CD1c-positive myeloid dendritic cell (primary cell): ENCODE results near the gene RNU5B-1.

Experiments
- DNase-seq: peaks from one replicate; pipeline ENCODE4 v3.0.0-alpha.2; 2016; ENCODE audit errors: extremely low spot score

RNU5B-1 gene

GRCh38 chr15:65328506-65329287 is 24.2 kb downstream of the RNU5B-1 start:
- DNase-seq: no peak

DNA sequence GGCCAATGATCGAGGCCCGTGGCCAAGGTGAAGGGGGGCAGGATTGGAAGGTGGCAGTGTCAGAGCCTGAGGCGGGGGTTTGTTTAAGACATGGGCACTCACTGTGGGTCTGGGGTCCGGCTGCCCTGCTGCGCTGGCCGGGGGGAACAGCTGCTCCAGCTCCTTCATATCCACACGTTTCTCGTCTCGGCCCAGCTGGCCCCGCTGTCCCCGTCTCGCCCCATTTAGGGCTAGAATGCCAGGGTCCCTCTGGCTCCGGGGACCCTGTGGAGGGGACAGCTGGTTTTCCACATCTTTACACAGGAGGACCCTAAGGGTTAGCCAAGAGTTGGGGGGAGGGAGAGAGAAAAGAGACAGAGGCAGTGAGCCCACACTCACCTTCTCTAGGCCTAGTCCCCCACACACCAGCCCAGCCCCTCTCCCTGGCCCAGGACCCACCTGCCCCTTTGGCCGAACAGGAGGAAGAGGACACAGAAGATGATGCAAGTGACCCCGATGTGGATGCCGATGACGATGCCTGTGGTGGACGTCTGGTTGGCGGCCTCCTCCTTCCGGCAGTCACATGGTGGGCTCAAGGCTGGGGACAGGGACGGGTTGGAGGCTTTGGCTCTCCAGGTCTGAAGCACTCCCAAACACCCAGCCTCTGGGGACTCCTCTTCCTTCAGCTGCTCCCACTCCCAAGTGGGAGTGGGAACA is 25.0 kb downstream of the RNU5B-1 start:
- no peak for DNase-seq

GRCh38 chr15:65329984-65330735 is 25.7 kb downstream of the RNU5B-1 start:
- DNase-seq: no peak

DNA sequence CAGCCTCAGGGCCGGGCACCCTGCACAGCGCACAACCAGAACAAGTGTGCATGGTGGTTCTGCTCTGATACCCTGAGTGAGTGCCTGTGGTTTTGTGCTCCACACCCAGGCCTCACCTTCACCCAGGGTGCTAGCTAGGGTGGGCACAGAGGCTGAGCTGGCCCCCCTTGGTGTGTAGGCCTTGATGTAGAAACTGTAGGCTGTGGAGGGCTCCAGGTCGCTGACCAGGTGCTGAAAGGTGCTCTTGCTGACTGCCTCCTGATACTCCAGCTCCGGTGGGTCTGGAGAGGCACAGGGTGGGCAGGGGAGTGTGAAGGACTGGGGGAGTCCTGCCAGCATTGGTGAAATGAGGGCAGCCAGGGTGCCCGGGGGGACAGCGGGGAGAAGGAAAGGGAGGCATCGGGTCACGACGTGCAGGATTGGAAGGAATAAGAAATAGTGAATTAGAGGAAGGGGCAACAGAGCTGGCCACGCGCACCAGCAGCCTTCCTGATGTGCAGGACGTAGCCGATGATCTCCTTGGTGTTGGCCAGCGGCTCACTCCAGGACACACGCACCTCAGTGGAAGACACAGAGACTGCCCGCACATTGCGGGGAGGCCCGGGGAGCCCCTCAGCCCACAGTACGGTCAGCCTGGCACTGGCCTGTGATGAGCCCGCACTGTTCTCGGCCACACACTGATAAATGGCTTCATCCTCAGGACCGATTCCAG is 26.6 kb downstream of the RNU5B-1 start:
- DNase-seq: no peak

GRCh38 chr15:65331811-65332210 is 27.3 kb downstream of the RNU5B-1 start:
- no peak for DNase-seq

DNA sequence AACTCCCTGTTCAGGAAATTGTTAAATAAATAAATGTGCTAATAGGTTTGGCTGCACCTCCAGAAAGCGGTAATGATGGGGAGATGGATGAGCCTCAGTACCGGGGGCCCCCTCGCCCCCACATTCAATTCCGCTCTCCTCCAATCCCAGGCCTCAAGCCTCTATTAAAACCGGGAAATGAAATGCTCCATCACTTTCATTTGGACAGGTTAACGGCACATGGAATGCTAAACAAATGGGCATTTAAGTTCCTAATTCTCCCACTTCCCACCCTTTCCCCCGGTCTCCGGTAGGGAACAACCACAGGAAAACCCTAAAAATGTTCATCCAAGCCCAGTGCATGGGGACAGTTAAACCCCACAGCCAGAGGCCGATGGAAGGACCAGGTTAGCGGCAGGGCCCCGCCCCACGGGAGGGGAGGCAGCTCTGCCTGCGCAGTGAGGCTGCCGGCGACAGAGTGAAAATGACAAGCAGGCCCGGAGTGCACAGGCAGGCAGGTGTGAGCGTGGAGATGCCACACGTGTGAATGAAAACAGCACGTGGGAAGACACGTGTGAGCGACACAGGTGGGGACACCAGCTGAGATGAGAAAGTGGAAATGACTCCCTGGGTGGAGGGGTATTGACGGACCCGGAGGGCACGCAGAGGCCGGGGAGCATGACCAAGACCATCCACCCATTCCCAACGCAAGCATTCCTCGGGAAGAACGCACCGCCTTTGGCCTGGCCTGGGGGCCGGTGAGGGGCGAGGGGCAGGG is 28.1 kb downstream of the RNU5B-1 start:
- DNase-seq: no peak

DNA sequence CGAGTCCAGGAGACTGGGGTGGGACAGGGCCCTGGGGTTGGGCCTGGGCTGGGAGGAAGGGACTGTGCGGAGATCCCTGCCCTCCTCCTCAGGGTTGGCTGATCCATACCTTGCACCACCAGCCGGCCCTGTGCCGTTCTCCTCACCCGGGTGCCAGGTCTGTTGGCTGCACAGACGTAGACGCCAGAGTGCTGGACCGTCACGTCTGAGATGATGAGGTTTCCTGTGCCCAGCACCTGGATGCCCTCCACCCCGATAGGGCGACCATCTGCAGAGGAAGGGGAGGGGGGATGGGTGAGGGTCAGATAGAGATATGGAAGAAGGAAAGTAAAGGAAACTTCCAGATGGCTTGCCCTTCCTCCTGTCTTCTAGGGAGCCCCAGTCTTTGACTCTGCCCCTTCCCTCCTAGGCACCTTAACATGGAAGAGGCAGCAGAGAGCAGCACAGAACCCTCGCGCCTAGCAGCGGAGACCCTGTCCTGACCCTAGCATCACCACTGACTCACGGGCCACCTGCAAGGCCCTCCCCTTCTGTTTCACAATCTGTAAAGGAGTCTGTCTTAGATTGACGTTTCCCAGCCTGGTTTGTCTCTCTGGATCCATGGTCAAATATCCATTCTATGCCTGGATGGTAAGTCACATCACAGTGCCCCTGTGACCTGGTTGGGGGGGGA is 28.8 kb downstream of the RNU5B-1 start:
- DNase-seq: no peak

- DNase-seq: no peak
Measured at GRCh38 chr15:65333856-65334255, 29.4 kb downstream of the RNU5B-1 start.

DNA sequence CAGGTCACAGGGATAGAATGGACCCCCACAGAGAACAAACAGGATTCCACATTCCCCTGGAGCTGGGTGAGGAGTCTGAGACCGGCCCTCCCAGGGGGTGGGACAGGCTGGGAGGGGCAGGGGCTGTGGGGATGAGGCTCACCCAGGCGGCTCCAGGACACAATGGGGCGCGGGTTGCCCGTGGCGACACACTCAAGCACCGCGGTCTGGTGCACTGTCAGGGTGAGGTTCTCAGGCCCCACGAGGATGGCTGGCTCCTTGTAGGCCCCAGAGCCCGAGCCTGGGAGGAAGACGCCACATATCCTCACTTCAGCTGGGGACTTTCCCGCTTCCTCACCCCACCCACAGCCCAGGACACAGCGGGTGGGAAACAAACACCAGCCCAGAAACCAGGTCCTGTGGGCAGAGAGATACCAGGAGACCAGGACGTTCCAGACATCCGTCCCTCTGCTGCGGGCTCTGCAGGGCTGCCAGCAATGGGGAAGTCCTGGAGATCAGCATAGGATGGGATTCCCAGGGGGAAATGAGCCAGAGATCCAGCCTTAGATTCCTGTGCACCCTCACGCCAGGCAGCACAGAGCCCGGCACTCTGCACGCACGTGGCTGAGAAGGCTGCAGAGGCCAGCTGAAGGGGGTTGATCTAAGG is 30.2 kb downstream of the RNU5B-1 start:
- no peak for DNase-seq

DNA sequence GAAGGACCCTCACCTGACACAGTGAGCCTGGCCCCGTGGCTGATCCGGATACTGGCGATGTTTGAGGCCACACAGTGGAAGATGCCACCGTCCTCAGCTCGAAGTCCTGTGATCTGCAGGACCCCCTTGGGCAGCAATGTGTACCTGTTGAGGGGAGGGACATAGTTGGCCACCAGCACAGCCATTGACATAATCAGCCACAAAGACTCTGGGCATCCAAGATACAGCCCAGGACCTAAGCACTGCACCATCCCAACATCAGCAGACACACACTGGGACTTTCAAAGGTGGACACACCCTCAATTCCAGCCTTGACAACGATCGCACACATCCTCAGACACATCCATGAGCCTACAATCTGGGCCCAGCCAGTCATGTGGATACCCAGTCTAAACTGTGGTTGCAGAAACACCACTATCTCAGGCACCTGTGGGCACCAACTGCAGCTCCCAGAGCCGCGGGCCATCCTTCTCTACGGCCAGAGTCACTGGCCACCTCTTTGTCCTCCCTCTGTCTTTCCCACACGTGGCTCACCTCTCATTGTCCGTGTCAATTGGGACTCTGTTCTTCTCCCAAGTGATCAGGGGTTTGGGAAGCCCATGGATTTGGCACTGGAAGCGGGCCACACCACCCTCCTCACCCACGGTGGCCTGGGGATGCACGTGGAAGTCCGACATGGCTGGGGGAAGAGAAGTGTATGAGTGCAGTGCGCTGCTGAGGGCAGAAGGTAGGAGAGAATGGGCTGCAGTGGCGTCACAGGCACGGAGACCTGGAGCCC is 31.0 kb downstream of the RNU5B-1 start:
- no peak for DNase-seq

DNA sequence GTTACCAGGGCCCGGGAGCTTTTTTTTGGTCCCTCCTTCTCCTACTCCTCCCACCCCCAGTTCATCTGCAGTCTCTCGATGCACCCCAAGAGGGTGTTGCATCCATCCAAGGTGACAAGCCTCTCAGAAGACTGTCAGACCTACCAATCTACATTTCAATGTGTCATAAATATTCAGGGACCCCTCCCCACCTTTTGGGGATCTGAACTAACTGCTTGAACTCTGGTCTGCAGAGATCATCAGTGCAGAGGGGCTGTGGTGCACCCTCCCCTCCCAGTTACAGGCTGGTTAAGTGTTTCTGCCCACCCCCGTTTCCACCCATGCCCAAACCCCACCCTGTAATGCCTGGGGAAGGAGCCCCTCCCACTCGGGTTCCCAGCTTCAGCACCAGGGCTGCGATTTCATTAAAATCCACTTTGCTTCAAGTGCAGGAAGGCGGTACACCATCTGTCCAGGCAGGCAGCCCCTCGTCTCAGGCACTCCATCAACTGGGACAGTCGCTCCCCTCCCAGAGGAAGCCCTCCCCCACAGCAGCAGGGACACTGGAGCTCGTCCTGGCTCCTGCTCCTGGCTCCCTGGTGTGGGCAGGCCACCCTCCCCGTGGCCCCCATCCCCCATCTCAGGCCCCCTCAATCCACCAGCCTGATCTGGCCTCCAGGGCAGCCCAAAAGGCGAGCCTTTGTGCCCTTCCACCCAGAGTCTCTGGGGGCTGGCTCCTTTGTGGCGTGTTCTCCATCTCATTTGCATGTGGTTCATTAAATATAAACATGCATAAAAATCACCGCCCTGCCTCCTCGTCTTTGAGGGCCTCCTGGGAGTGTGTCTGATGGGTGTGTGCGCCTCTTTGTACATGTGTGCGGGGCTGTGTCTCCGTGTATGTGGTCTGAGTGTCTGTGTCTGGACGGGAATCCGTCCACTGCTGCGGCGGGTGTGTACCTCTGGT is 32.3 kb downstream of the RNU5B-1 start:
- DNase-seq: no peak

DNA sequence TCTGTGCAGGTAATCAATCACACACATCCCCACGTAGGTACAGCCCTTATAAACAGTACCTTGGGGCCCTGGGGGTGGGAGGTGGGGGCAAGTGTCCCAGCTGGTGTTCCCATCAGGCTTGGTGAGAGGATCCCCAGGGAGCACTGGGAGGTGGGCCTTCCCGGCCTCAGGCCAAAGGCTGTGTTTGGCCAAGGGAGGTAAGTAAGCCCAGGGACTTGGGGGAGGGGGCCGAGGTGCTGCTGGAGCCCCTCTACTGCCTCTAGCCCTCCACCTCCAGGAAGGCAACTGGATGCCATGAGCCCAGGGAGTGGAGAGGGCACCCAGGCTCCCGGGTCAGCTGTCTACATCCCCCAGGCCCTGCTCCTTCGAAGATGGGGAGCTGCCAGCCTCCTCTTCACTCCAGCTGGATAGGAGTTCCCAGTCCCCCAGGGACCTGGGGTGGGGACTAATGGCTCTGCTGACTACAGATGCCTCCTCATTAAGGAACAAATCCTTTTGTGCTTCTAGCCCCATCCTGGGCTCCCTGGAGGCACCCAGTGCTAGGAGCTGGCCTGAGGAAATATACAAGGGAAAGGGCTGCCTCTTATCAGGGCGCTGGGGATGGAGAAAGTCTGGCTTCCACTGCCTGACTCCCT is 33.1 kb downstream of the RNU5B-1 start:
- no peak for DNase-seq

- no peak for DNase-seq
Measured at GRCh38 chr15:65338366-65338765, 33.9 kb downstream of the RNU5B-1 start.

DNA sequence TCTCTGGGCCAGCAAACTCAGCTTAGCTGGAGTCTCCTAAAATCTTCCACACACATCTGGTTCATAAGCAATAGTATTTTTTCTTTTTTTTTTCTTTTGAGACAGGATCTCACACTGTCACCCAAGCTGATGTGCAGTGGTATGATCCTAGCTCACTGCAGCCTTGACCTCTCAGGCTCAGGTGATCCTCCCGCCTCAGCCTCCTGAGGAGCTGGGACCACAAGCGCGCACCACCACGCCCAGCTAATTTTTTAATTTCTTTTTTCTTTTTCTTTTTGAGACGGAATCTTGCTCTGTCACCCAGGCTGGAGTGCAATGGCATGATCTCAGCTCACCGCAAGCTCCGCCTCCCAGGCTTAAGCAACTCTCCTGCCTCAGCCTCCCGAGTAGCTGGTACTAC is 34.3 kb downstream of the RNU5B-1 start:
- no peak for DNase-seq

GRCh38 chr15:65339416-65339815 is 34.9 kb downstream of the RNU5B-1 start:
- DNase-seq: no peak

- DNase-seq: no peak
Measured at GRCh38 chr15:65339920-65340319, 35.4 kb downstream of the RNU5B-1 start.

DNA sequence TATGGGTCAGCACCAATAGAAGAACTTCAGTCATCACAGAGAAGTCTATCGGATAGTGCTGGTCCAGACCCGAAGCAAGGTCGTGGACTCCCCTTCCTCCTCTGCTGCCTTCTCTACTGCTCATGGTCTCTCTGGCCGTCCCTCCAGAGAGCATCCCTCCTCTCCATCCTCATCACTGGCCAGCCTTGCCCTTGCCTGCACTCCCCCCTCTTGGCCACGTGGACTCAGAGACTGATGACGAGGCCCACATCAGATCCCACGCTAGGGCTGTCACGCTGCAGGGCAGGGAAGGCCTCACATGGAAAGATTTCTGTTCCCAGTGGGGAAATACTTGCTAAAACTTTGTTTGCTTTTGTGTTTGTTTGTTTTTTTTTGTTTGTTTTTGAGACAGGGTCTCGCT is 38.0 kb downstream of the RNU5B-1 start:
- DNase-seq: no peak
